Esophagus muscularis mucosa (tissue), 4 donors: ENCODE results near the gene SMG6. TPM values are rescaled to one million over a fixed set of nuclear protein-coding genes. Genes with fewer than 3 reads are reported as not detected.

Source experiments
- DNase-seq: peaks from one replicate; pipeline ENCODE4 v3.0.0-alpha.2; 2017; ENCODE audit errors: extremely low spot score
- H3K27ac ChIP-seq, 4 donors: fragments of 200-600 bp; sonication (generic); replicated peaks in 1 of 4; 1 replicate in 3 of 4; 2 replicates in 1 of 4; pipeline ENCODE4 v1.5.1; 2016 to 2019; ENCODE audit warnings: mild to moderate bottlenecking in 1 of 4
- H3K27me3 ChIP-seq, 4 donors: fragments of 200-600 bp; sonication (generic); one replicate each; pipeline versions ENCODE4 v1.5.1 to v1.6.0; 2016 to 2019
- H3K36me3 ChIP-seq, 4 donors: fragments of 200-600 bp; sonication (generic); one replicate each; pipeline ENCODE4 v1.5.1; 2016 to 2019
- H3K4me1 ChIP-seq, 4 donors: fragments of 200-600 bp; sonication (generic); one replicate each; pipeline ENCODE4 v1.5.1; 2016 to 2019
- H3K4me3 ChIP-seq, 4 donors: fragments of 200-600 bp; sonication (generic); 1 replicate in 2 of 4; 2 replicates in 2 of 4; pipeline ENCODE4 v1.5.1; 2016 to 2019; ENCODE audit warnings: mild to moderate bottlenecking in 4 of 4, moderate library complexity in 1 of 4
- H3K9me3 ChIP-seq, 4 donors: fragments of 200-600 bp; sonication (generic); 1 replicate in 3 of 4; 2 replicates in 1 of 4; pipeline ENCODE4 v1.5.1; 2016 to 2019
- CTCF ChIP-seq, 3 experiments: fragments of 200-600 bp in 2 of 3; fragments of 450-650 bp in 1 of 3; sonication (generic) in 2 of 3; IDR thresholded peaks; one replicate each; pipeline ENCODE4 v1.5.1; 2017 to 2019; ENCODE audit warnings: antibody characterized with exemption in 3 of 3, mild to moderate bottlenecking in 2 of 3, moderate library complexity in 1 of 3
- EP300 ChIP-seq: sonication (generic); formaldehyde crosslinking; IDR thresholded peaks from one replicate; pipeline ENCODE4 v1.6.1; 2017; ENCODE audit warnings: antibody characterized with exemption
- POLR2A ChIP-seq: fragments of 450-650 bp; IDR thresholded peaks from one replicate; pipeline ENCODE4 v1.6.1; 2017; ENCODE audit warnings: antibody characterized with exemption, moderate library complexity, mild to moderate bottlenecking, low read depth
- POLR2AphosphoS5 ChIP-seq, 2 donors: sonication (generic); formaldehyde crosslinking; IDR thresholded peaks; one replicate each; pipeline ENCODE4 v1.6.1; 2017; ENCODE audit warnings: antibody characterized with exemption in 2 of 2
- whole genome bisulfite sequencing: methylation state at CpG from one replicate; pipeline ENCODE4 v1.1.5; 2018; 5-methylcytosine and 5-hydroxymethylcytosine counted together
- intact Hi-C: fragments of 100-400 bp; cut with DNase I; formaldehyde crosslinking; loops from one replicate; pipeline ENCODE4 v1.15.1; 2023
- total RNA-seq, 4 donors: library from RNA; depleted of rRNA; stranded (reverse); fragments of >200 nt; gene quantifications; one replicate each; pipeline versions ENCODE4 v1.1.0 to v1.2.1, GENCODE V29; 2016

Gene SMG6
- total RNA-seq, 4 donors from 2014 or later = 38.2 to 67.7 (median 47.7) TPM

DNA sequence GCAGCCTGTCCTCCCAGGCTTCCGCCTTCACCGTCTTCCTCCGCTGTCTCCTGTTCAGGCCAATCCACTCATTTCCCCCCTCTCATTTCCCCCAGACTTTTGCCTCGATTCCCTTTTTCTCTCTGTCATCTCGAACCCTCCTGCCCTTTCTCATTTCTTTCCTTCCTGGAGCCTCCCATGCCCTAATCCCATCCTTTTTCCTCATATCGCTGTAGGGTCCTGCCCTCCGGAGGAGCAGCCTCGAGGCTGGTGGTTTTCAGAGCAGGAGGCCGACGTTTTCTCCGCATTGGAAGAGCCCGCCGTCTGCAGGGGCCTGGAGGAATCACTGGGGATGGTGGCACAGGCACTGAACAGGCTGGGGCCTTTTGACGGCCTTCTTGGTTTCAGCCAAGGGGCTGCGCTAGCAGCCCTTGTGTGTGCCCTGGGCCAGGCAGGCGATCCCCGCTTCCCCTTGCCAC, 261.2 kb downstream of the SMG6 start:
- H3K27me3 ChIP-seq = no peaks in the 10 kb centered on the region
- intact Hi-C loops = loop anchor here (5.0 kb wide), 1 partner anchor 135 kb away; no protein-coding TSS in a partner anchor
- H3K36me3 ChIP-seq = peaks cover 6 to 49% (median 36%) of the 10 kb centered on the region in 4 donors
- peaks cover 19 to 32% (median 31%) of the 10 kb centered on the region in 4 donors for H3K4me1 ChIP-seq
- H3K9me3 ChIP-seq = no peaks in the 10 kb centered on the region
- WGBS = 19% methylated on average over 17 of the region's 17 CpGs
- H3K4me3 ChIP-seq = peak overlapping the region; percentile 63 to 89 (median 84)
- H3K27ac ChIP-seq = peak overlapping the region; percentile 84 to 95 (median 92)
- no peak for DNase-seq
- no peak for TF ChIP-seq EP300
- peak in 1 of 3 experiments; percentile 15 for TF ChIP-seq CTCF (IDR thresholded peaks at IDR 0.05)

GRCh38 chr17:2041561-2042389, 261.8 kb downstream of the SMG6 start, which contains the start of gene OVCA2:
Gene OVCA2, plus strand, starts transcription at chr17:2042022. Its CDS starts 26 bp downstream, at chr17:2042048.
- under 1% methylated on average over 45 of the region's 93 CpGs for WGBS
- Histone ChIP-seq H3K27me3 (no peaks in the 10 kb centered on the region), H3K4me3 (peak within 1 kb of the TSS; percentile 63 to 89 (median 84)), H3K4me1 (peaks cover 19 to 32% (median 31%) of the 10 kb centered on the region in 4 donors), H3K36me3 (peaks cover 7 to 55% (median 42%) of the 10 kb centered on the region in 4 donors), H3K27ac (peak within 1 kb of the TSS; percentile 84 to 95 (median 92)), H3K9me3 (no peaks in the 10 kb centered on the region)
- TF ChIP-seq EP300 (no peak), CTCF (IDR thresholded peaks at IDR 0.05) (peak; percentile 49 to 74 (median 61)), POLR2AphosphoS5 (IDR thresholded peaks at IDR 0.05) (peak; percentile 93)
- peak; percentile 97 for DNase-seq
- intact Hi-C loops = loop anchor here (5.0 kb wide), 1 partner anchor 134 kb away; no protein-coding TSS in a partner anchor

- 56% methylated on average over 12 of the region's 16 CpGs for WGBS
- H3K27ac ChIP-seq = peak overlapping the region; percentile 84 to 95 (median 92)
- no peak for DNase-seq
- H3K9me3 ChIP-seq = no peaks in the 10 kb centered on the region
- peaks cover 19 to 32% (median 31%) of the 10 kb centered on the region in 4 donors for H3K4me1 ChIP-seq
- peak overlapping the region; percentile 63 to 89 (median 84) for H3K4me3 ChIP-seq
- intact Hi-C loops = loop anchor here (5.0 kb wide), 1 partner anchor 134 kb away; no protein-coding TSS in a partner anchor
- no peak for TF ChIP-seq POLR2AphosphoS5 (IDR thresholded peaks at IDR 0.05)
- no peak for TF ChIP-seq CTCF (IDR thresholded peaks at IDR 0.05)
- TF ChIP-seq EP300 = no peak
- no peak for TF ChIP-seq POLR2A
- peaks cover 15 to 62% (median 50%) of the 10 kb centered on the region in 4 donors for H3K36me3 ChIP-seq
- no peaks in the 10 kb centered on the region for H3K27me3 ChIP-seq
Measured at GRCh38 chr17:2040942-2041560, 262.5 kb downstream of the SMG6 start.

- H3K27ac ChIP-seq = peak overlapping the region in 2 of 4 donors; percentile 84 to 95
- TF ChIP-seq EP300 (no peak), POLR2A (no peak), CTCF (IDR thresholded peaks at IDR 0.05) (no peak), POLR2AphosphoS5 (IDR thresholded peaks at IDR 0.05) (no peak)
- H3K27me3 ChIP-seq = no peaks in the 10 kb centered on the region
Measured at GRCh38 chr17:2040219-2040827, 263.3 kb downstream of the SMG6 start.

More at GRCh38 chr17:2040219-2040827, 263.3 kb downstream of the SMG6 start:
- Histone ChIP-seq H3K4me1 (peaks cover 19 to 32% (median 31%) of the 10 kb centered on the region in 4 donors), H3K9me3 (no peaks in the 10 kb centered on the region), H3K36me3 (peaks cover 22 to 70% (median 55%) of the 10 kb centered on the region in 4 donors), H3K4me3 (no peak overlapping the region)
- WGBS = 63% methylated on average over 3 of the region's 7 CpGs
- intact Hi-C loops = loop anchor here (5.0 kb wide), 1 partner anchor 133 kb away; no protein-coding TSS in a partner anchor
- DNase-seq = no peak
